Endothelial cell (in vitro differentiated cells): ENCODE data around the gene EMC9. TPM values are rescaled to one million over a fixed set of nuclear protein-coding genes. Genes with fewer than 3 reads are reported as not detected.
"Not testable (repeated sequence)": the region's sequence is repeated elsewhere in the genome, so short reads cannot be mapped to it uniquely, and the experiment has no call there.

Source experiments
- DNase-seq: peaks from one replicate; pipeline ENCODE4 v3.0.0; 2021; ENCODE audit warnings: low spot score
- H3K27ac Mint-ChIP-seq: one replicate; pipeline ENCODE4 v1.8.0; 2021; ENCODE audit warnings: mixed read lengths, inconsistent platforms; ENCODE audit not compliant: unreplicated experiment
- H3K27me3 Mint-ChIP-seq: one replicate; pipeline ENCODE4 v1.8.0; 2021; ENCODE audit warnings: mild to moderate bottlenecking, moderate library complexity, mixed read lengths, inconsistent platforms; ENCODE audit not compliant: unreplicated experiment
- H3K36me3 Mint-ChIP-seq: one replicate; pipeline ENCODE4 v1.8.0; 2021; ENCODE audit warnings: mild to moderate bottlenecking, low read depth, mixed read lengths, inconsistent platforms; ENCODE audit not compliant: unreplicated experiment
- H3K4me1 Mint-ChIP-seq: one replicate; pipeline ENCODE4 v1.8.0; 2021; ENCODE audit warnings: mild to moderate bottlenecking, mixed read lengths, inconsistent platforms; ENCODE audit not compliant: unreplicated experiment
- H3K4me3 Mint-ChIP-seq: one replicate; pipeline ENCODE4 v1.8.0; 2021; ENCODE audit warnings: mild to moderate bottlenecking, mixed read lengths, inconsistent platforms; ENCODE audit not compliant: unreplicated experiment
- H3K9me3 Mint-ChIP-seq: one replicate; pipeline ENCODE4 v1.8.0; 2021; ENCODE audit warnings: mixed read lengths, inconsistent platforms; ENCODE audit not compliant: unreplicated experiment
- CTCF ChIP-seq: fragments of 200-600 bp; sonication (generic); IDR thresholded peaks from one replicate; pipeline ENCODE4 v1.5.0; 2021; ENCODE audit warnings: antibody characterized with exemption; ENCODE audit not compliant: unreplicated experiment
- total RNA-seq: library from RNA; stranded (reverse); fragmentation: NEBNext Ultra II Directional; extraction: Animal tissue kit (Norgen Biotek cat#: 25700); gene quantifications from one replicate; pipeline ENCODE4 v1.2.1, GENCODE V29; 2021; ENCODE audit not compliant: unreplicated experiment

Gene EMC9
- total RNA-seq, 1 donor from 2014 or later: 16.7 TPM

GRCh38 chr14:24106672-24107271, 34.6 kb downstream of the EMC9 start:
- H3K9me3 Mint-ChIP-seq: no peaks in the 10 kb centered on the region
- peaks cover 6% of the 10 kb centered on the region for H3K27me3 Mint-ChIP-seq
- H3K27ac Mint-ChIP-seq: no peak overlapping the region
- peaks cover 8% of the 10 kb centered on the region for H3K4me1 Mint-ChIP-seq
- H3K36me3 Mint-ChIP-seq: peaks cover 29% of the 10 kb centered on the region
- no peak for TF ChIP-seq CTCF
- no peak for DNase-seq
- no peak overlapping the region for H3K4me3 Mint-ChIP-seq

DNA sequence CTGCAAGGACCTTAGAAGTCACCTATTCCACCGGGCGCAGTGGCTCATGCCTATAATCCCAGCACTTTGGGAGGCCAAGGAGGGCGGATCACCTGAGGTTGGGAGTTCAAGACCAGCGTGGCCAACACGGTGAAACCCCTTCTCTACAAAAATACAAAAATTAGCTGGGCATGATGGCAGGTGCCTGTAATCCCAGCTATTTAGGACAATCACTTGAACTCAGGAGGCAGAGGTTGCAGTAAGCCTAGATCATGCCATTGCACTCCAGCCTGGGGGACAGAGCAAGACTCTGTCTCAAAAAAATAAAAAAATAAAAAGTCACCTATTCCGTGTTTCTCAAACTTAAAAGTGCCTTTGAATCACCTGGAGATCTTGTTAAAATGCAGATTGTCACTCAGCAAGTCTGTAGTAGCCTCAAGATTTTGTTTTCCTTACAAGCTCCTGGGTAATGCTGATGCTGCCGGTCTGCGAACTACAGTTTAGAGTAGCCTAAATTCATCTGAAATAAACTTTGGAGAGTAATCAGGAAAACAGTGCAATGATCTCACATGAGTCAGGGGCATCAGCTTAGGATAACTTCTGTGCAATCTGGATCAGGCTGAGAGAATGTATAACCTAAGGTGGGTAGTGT, 35.7 kb downstream of the EMC9 start:
- H3K27ac Mint-ChIP-seq: not testable (repeated sequence)

GRCh38 chr14:24103451-24103850, 37.9 kb downstream of the EMC9 start:
- Mint-ChIP-seq H3K4me3 (peak overlapping the region; percentile 56), H3K4me1 (peaks cover 5% of the 10 kb centered on the region), H3K27ac (no peak overlapping the region), H3K9me3 (no peaks in the 10 kb centered on the region), H3K27me3 (peaks cover 6% of the 10 kb centered on the region), H3K36me3 (peaks cover 29% of the 10 kb centered on the region)
- no peak for TF ChIP-seq CTCF
- no peak for DNase-seq

More for the DNA sequence above, 35.7 kb downstream of the EMC9 start:
- H3K27me3 Mint-ChIP-seq, H3K4me1 Mint-ChIP-seq, DNase-seq, H3K9me3 Mint-ChIP-seq: not testable (repeated sequence)
- H3K4me3 Mint-ChIP-seq: peak overlapping the region; percentile 29
- H3K36me3 Mint-ChIP-seq: peaks cover 29% of the 10 kb centered on the region

GRCh38 chr14:24102357-24103048, 38.9 kb downstream of the EMC9 start:
- H3K4me3 Mint-ChIP-seq: peak overlapping the region; percentile 25
- peaks cover 29% of the 10 kb centered on the region for H3K36me3 Mint-ChIP-seq
- H3K4me1 Mint-ChIP-seq: peaks cover 5% of the 10 kb centered on the region
- DNase-seq: no peak
- TF ChIP-seq CTCF: no peak
- no peak overlapping the region for H3K27ac Mint-ChIP-seq
- H3K27me3 Mint-ChIP-seq: peaks cover 8% of the 10 kb centered on the region
- H3K9me3 Mint-ChIP-seq: no peaks in the 10 kb centered on the region

DNA sequence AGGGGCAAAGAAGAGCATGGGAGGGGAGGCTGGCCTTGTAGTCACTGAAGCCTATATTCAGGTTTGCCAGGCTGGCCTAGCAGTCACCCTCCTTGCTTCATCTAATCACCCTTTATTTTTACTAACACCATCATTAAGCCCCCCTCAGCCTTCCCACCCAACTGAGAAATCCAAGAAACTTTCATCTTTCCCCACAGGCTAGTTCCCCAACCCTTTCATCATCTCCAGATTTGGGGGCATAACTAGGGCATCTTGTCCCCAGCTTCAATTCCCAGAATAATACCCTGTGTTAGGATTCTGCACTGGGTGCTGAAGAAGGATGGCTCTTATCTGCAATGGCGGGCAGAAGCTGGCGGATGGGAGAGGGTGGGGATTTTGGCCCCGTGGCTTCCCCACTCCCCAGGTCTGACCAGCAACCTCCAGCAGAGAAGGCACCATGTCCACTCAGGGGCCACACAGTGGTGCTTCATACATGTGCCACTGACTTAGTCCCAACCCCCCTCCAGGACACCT, 40.4 kb downstream of the EMC9 start:
- Mint-ChIP-seq H3K27me3 (peaks cover 8% of the 10 kb centered on the region), H3K4me1 (peaks cover 3% of the 10 kb centered on the region), H3K36me3 (peaks cover 32% of the 10 kb centered on the region), H3K27ac (no peak overlapping the region), H3K9me3 (no peaks in the 10 kb centered on the region), H3K4me3 (no peak overlapping the region)
- TF ChIP-seq CTCF: no peak
- no peak for DNase-seq
